GM21825 (cell line): ENCODE results near the gene ABHD6.

Source experiments
- ATAC-seq: cut with Tn5 transposase; IDR thresholded peaks from one replicate; pipeline ENCODE4 v1.9.1; 2021; ENCODE audit warnings: mild to moderate bottlenecking, moderate library complexity; ENCODE audit not compliant: unreplicated experiment

Gene ABHD6

DNA sequence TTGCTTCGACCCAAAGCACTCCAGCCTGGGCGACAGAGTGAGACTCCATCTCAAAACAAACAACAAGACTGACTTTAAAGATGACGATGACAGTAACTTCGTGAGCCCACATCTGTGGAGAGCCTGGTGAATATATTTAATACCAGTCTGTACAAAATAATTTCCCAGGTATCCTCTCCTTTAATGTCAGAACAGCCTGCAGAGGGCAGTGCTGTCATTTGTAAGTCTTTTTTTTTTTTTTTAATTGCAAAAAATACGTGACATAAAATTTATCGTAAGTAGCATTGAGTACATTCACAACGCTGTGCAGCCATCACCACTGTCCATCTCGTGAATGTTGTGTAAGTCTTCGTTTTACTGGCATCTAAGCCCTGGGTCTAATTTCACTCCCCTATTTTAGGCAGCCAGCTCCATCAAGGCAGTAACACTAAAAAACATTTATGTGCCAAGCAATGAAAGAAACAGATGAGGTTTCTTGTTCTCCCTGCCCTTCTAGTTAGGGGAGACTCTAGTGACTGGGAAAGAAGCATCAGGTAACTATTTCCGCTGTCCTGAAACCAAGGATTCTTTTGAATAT lies 70.1 kb downstream of the ABHD6 start:
- no peak for ATAC-seq

DNA sequence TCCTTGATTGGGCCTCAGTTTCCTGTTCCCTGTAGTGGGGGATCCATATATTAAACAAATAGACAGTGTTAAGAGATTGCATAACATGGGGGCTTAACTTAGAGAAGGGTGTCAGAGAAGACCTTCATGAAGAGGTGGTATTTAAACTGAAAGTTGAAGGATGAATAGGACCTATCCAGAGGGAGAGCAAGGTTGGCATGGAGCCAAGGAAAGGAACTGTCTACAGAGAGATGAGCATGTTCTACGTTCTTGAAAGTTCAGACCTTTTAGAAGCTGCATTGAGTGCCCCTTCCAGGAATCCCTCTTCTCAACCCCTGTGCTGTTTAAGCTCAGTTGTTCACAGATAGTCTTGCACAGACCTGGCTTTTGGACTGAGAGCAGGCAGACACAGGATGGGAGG lies 71.1 kb downstream of the ABHD6 start:
- ATAC-seq: no peak

- ATAC-seq: no peak
Observed at GRCh38 chr3:58317811-58318210, 80.2 kb downstream of the ABHD6 start.

- ATAC-seq: no peak
Observed at GRCh38 chr3:58321791-58322190, 84.2 kb downstream of the ABHD6 start.

DNA sequence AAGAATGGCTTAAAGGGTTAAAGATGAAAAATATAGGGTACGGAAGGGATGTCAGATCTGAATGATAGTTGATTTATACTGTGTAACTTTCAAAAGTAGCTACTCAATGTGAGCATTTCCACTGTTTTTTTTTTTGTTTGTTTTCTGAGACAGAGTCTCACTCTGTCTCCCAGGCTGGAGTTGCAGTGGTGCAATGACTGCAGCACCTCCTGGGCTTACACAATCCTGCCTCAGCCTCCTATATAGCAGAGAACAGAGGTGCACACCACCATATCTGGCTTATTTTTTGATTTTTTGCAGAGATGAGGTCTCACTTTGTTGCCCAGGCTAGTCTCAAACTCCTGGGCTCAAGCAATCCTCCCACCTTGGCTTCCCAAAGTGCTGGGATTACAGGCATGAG lies 85.2 kb downstream of the ABHD6 start:
- no peak for ATAC-seq

DNA sequence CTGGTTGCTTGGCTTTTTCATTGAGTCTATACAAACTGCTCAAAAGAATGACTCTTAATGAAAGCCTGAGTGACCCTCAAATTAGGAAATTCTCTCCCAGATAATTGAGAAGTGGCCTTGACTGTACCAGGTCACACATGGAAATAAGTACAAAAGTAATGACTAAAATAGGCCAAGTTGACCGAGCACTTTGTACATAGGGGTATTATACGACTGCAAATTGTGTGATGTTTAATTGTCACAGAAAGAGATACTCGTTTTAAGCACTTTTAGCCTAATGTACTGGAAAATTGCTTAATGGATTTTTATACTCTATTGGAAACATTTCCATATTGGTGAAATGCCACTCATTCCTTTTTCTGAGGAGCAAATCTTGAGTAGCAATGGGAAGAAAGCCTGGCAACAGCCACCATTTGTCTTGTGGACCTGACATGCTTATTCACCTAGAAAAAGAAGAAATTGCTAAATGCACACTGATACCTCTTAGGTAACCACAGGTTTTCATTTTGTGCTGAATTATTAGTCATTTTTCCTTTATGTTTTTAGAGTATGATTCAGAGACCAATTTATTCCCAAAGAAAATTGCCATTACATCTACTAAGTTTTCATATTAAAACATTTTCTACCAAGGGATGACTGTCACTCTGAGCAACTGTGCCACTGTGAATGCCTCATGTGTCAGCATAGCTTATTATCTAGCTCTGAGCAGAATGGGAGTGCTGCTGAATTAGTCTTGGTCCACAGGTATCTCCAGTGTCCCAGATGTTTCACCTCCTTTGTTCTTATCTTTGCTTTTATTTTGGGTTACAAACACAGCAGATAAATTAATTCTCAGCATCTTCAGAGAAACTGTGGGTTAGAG lies 86.2 kb downstream of the ABHD6 start:
- no peak for ATAC-seq

GRCh38 chr3:58324391-58325390 lies 87.1 kb downstream of the ABHD6 start:
- ATAC-seq: no peak

DNA sequence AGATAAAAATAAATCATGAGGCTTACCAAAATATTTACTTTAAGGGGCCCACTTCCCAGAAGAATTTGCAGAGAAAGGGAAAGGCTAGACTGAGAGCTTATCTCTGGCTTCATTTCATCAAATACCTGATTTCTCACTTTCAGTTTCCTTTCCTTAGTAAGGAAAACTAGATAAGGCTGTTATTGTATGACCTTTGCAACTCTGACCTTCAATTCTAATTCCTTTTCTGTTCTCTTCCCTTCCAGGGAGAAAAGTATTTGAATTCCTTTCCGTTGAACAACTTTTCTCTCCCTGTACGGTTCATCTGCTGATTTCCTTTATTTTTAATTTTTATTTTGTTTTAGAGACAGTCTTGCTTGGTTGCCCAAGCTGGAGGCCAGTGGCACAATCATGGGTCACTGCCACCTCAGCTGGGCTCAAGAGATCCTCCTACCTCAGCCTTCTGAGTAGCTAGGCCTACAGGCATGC lies 88.0 kb downstream of the ABHD6 start:
- no peak for ATAC-seq

GRCh38 chr3:58326267-58326900 lies 88.8 kb downstream of the ABHD6 start:
- no peak for ATAC-seq

DNA sequence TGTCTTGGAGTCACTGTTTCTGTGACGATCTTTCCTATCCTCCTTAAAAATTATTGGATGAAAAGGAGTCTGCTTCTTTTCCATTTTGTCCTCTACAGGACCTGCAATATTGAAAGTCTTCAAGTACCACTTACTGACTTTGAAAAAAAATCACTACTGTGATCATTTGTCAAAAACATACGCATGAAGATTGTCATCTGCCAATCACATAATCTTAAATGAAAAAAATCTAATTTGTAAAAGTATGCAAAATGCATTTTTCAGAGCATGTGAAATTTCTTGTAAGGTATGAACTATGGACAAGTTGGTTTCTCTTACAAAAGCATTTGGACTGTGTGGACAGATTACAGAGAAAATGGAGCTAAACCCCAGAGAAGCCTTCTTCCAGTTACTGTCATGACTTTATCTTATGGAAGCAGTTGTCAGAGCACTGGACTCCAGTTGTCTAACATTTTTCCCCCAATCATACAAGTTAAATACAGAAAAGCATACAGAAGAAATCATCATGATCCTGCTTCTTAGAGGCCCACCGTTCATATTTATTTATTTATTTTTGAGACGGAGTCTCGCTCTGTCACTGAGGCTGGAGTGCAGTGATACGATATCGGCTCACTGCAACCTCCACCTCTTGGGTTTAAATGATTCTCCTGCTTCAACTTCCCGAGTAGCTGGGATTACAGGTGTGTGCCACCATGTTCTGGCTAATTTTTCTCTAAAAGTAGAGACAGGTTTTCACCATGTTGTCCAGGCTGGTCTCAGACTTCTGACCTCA lies 91.7 kb downstream of the ABHD6 start:
- ATAC-seq: no peak

DNA sequence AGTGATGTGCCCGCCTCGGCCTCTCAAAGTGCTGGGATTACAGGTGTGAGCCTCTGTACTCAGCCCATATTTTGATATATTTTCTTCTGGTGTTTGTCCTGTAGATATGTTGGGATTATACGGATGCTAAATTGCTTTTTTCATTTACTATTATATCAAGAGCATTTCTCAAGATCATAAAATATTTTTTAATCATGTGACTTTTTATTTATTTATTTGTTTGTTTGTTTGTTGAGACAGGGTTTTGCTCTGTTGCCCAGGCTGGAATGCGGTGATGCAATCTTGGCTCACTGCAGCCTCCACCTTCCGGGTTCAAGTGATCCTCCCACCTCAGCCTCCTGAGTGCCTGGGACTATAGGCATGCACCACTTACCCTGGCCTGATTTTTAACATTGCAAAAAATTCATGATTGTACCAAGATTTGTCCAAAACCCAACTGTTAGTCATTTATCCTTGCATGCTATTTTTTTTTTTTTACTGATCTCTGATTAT lies 92.4 kb downstream of the ABHD6 start:
- ATAC-seq: no peak

- no peak for ATAC-seq
Observed at GRCh38 chr3:58331593-58332152, 94.1 kb downstream of the ABHD6 start.

- ATAC-seq: peak; percentile 89
Observed at GRCh38 chr3:58332575-58333188, 95.1 kb downstream of the ABHD6 start, which contains the start of gene PXK. PXK (plus strand) TSS chr3:58332892; CDS start chr3:58332989, 97 bp downstream.

DNA sequence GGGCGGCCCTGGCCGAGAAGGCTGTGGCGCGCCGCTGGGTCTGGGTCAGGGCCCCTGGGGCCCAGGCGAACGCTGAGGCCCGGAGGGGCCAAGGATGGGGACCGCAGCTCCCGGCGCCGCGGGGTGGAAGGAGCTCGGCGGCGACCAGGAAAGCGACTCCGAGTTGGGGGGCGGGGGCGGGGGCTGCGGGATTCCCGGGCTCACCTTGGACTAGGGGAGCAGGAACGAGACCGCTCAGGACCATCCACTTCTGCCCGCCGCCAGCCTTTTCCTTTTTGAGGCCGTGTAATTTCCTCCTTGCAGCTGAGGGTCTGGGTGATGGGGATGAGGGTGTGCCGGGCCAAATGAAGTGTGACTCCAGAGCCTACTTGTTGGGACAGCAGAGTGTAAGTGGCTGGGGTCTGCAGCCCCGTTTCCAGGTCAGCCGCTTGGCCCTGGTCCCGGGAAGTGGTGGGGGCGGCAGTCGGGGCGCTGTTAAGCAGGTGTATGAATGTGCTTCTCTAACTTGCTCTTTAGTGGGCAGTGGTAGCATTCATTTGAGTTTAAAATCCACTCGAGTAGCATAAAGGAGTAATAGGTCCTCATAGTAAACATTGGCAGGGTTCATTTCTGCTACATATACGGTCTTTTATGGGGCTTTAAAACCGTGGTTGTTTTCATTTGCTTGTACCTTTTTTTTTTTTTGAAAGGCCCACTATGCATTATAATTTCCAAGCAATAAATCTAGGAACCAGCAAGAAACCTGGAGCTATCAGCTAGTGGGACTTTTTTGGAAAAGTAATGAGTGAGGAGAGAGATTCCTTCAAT lies 95.8 kb downstream of the ABHD6 start:
- peak; percentile 35 for ATAC-seq

DNA sequence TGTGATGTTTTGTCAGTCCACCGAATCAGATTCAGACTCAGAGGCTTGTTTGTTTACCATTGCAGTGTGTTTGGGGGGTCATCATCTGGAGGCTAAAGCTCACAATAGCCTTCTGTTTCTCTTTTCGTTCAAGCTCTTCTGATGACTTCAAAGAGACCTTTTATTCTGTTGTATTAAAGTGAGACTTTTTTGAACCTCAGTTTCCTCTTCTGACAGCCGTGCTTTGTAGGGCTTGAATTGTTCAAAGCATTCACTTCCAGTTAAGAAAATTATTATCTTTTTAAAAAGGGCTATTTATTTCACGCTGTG lies 96.4 kb downstream of the ABHD6 start:
- ATAC-seq: no peak

DNA sequence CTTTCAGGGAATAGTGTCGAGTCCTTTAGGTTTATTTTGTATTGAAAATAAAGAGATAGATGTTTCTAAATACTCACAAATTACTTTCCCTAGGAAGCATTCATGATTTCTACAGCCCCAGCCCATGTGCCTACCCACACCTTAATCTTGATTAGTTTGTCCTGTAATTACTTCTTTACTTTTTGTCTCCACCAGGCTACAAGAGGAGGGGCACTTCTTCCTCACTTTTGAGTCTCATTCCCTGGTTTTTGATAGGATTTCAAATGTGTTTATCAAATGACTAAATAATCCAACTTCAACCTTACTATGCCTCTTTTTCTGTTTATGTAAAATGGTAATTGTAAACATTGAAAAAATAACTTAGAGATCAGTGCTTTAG lies 96.9 kb downstream of the ABHD6 start:
- ATAC-seq: no peak

DNA sequence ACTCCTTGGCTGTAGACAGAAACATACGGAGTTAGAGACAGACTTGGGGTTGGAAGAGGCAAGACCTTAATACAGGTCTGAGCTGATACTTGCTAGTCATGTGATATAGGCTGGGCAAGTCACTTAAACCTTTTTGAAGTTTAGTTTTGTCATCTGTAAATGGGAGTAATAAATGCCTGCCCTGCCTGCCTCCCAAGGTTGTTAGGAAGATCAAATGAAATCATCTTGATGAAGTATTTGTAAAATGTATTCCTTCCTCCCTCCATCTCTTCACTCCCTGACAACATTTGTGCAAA lies 98.0 kb downstream of the ABHD6 start:
- ATAC-seq: no peak

GRCh38 chr3:58336135-58336882 lies 98.7 kb downstream of the ABHD6 start:
- ATAC-seq: no peak
